Lower leg skin (tissue), 4 donors: ENCODE measurements around the gene NDC80. TPM values are rescaled to one million over a fixed set of nuclear protein-coding genes. Genes with fewer than 3 reads are reported as not detected.
"Not testable (repeated sequence)": the region's sequence is repeated elsewhere in the genome, so short reads cannot be mapped to it uniquely, and the experiment has no call there.

Experiments
- DNase-seq, 2 donors: peaks; one replicate each; pipeline ENCODE4 v3.0.0-alpha.2; 2019; ENCODE audit warnings: low spot score in 2 of 2
- H3K4me3 ChIP-seq: fragments of 200-600 bp; sonication (generic); 2 replicates; pipeline ENCODE4 v1.5.1; 2017; ENCODE audit warnings: mild to moderate bottlenecking, low read depth; ENCODE audit not compliant: poor library complexity, severe bottlenecking
- POLR2A ChIP-seq, 2 donors: fragments of 450-650 bp; IDR thresholded peaks; one replicate each; pipeline ENCODE4 v1.6.1; 2016 to 2017; ENCODE audit warnings: antibody characterized with exemption in 2 of 2, mild to moderate bottlenecking in 1 of 2, moderate library complexity in 1 of 2
- WGBS, 2 donors: methylation state at CpG; one replicate each; pipeline ENCODE4 v1.1.5; 2018; 5-methylcytosine and 5-hydroxymethylcytosine counted together
- intact Hi-C: fragments of 100-400 bp; cut with DNase I; formaldehyde crosslinking; loops from one replicate; pipeline ENCODE4 v1.15.0; 2023; ENCODE audit warnings: low total_unique reads
- total RNA-seq, 4 donors: library from RNA; depleted of rRNA; stranded (reverse); fragments of >200 nt; gene quantifications; one replicate each; pipeline ENCODE4 v1.1.0, GENCODE V29; 2016
- TF ChIP-seq, protein P1 (sequence below), 3 donors: fragments of 450-650 bp; IDR thresholded peaks; one replicate each; pipeline ENCODE4 v1.5.1; 2016; ENCODE audit warnings: antibody characterized with exemption in 3 of 3, mild to moderate bottlenecking in 3 of 3, moderate library complexity in 2 of 3

The NDC80 gene
- total RNA-seq, result 1 to 10 TPM in 2 of 4 donors, under 1 TPM in 2; 0.29 to 2.4 (median 1.4) TPM

DNA sequence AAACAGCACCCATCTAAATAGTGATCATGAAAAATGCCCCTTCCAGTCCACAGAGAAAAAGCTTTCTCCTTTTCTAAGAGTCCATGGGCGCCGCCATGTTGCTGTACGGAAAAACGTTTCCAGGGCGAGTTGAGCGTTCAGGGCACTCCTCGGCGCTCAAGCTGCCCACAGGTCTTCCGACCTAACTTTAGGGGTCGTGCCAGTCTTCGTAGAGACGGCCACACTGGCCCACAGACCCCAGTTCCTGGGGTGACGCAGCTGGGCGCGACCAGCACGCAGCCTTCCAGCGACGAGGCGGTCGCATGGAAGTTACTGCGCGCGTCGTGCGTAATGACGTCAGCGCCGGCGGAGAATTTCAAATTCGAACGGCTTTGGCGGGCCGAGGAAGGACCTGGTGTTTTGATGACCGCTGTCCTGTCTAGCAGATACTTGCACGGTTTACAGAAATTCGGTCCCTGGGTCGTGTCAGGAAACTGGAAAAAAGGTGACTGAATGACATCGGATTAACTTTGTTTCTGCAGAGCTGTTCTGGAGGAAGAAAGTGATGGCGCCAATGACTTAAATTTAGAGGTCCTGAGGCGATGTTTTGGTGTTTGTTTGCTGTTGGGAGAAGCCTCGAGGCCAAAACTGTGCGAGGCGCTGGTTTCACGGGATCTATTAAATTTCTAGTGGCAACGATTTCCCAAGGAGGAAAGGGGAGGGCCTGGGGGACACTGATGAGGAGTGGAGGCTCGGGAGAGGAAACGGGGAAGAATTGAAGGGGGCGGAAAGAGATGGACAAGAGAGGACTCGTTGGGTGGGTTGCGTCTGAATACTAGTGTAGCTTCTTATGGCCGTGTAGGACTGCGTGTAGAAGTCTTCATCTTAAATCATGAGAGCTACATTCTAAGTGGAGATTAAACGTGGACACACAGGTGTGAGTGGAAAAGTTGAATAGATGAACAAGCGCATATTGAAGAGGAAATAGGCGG, at the start of gene NDC80, which contains the start of gene METTL4:
NDC80 (plus strand) TSS at position 358 of the 971 bp plus-strand sequence. CDS start 1,429 bp downstream, outside the sequence.
METTL4 (minus strand) TSS at position 306 of the 971 bp plus-strand sequence. CDS start 4,289 bp downstream, outside the sequence.
- TF ChIP-seq, protein P1, sequence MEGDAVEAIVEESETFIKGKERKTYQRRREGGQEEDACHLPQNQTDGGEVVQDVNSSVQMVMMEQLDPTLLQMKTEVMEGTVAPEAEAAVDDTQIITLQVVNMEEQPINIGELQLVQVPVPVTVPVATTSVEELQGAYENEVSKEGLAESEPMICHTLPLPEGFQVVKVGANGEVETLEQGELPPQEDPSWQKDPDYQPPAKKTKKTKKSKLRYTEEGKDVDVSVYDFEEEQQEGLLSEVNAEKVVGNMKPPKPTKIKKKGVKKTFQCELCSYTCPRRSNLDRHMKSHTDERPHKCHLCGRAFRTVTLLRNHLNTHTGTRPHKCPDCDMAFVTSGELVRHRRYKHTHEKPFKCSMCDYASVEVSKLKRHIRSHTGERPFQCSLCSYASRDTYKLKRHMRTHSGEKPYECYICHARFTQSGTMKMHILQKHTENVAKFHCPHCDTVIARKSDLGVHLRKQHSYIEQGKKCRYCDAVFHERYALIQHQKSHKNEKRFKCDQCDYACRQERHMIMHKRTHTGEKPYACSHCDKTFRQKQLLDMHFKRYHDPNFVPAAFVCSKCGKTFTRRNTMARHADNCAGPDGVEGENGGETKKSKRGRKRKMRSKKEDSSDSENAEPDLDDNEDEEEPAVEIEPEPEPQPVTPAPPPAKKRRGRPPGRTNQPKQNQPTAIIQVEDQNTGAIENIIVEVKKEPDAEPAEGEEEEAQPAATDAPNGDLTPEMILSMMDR (IDR thresholded peaks at IDR 0.05), result no peak
- no peak for TF ChIP-seq POLR2A (IDR thresholded peaks at IDR 0.05)
- 0 to 1% methylated on average over 55 of the region's 55 CpGs for whole genome bisulfite sequencing, 2 donors
- intact Hi-C loops, result no loop called here
- H3K4me3 ChIP-seq, result peak within 1 kb of the TSS; percentile 68
- peak; percentile 68 to 97 for DNase-seq

DNA sequence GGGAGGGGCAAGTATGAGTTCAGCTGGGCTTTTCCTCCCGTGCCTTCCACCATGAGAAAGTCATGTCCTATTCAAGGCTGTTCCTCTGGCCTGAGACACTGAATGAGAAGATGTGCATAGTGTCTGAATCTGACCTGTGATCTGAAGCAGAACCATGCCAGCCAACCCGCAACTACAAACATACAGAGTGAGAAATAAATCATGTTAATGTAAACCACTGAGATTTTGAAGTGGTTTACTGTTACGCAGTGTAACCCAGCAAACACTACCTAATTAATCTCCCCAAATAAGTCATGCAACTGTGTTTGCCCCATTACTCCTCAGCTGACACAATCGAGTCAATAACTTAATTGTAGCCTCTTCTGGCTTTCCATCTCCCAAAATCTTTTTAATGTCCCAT, 49.2 kb upstream of the NDC80 start:
- TF ChIP-seq, protein P1 (IDR thresholded peaks at IDR 0.05), result no peak
- TF ChIP-seq POLR2A (IDR thresholded peaks at IDR 0.05), result no peak
- no peak overlapping the region for H3K4me3 ChIP-seq
- WGBS, 2 donors, result 87 to 92% methylated on average over 4 of the region's 4 CpGs
- no peak for DNase-seq
- intact Hi-C loops, result no loop called here

DNA sequence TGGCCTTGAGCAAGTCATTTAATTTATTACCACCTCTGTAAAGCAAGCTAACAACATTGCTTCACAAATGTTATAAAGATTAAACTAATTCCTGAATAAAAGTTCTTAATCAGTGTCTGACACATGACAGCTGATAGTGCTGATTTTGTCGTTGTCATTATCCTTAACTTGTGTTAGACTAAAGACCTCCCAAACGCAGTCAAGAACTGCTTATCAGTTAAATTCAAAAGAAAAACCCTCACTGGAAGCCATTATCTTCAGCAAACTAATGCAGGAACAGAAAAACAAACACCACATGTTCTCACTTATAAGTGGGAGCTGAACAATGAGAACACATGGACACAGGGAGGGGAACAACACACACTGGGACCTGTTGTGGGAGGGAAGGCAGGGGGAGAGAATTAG, 46.6 kb upstream of the NDC80 start:
- intact Hi-C loops, H3K4me3 ChIP-seq, DNase-seq: not testable (repeated sequence)
- 16 to 18% methylated on average over 2 of the region's 2 CpGs for WGBS, 2 donors

DNA sequence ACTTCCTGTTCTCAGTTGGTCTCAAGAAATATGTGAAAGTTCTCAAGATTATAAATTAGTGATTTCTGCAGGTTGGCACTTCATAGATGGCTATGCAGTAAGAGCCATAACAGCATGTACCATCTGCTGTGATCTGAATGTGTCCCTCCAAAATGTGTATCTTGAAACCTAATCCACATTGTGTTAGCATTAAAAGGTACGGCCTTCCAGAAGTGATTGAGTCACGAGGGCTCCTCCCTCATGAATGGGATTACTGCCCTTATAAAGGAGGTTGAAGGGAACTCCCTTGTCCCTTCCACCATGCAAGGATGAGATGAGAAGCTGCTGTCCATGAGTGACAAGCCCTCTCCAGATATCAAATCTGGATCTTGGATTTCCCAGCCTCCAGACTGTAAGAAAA, 45.0 kb upstream of the NDC80 start:
- H3K4me3 ChIP-seq, result no peak overlapping the region
- intact Hi-C loops, result no loop called here
- TF ChIP-seq, protein P1 (IDR thresholded peaks at IDR 0.05), result no peak
- TF ChIP-seq POLR2A (IDR thresholded peaks at IDR 0.05), result no peak
- 81 to 85% methylated on average over 2 of the region's 2 CpGs for WGBS, 2 donors
- no peak for DNase-seq

DNA sequence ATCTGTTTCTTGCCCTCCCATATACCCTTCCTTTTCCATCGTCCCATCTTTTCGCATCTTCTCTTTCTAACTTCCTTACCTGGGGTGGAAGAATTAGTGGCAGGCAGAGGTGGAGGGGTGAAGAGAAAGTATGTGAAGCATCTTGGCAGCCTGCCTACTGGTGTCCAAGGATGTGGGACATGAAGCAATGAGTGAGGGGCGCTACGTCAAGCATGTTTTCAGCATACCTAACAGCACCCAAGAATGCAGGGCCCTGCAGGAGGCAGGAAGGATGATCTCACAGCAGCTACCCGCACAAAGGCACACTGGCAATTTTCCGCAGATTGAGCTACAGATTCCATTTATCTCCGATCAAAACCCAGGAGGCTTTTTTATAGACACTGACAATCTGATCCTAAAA, 42.2 kb upstream of the NDC80 start:
- DNase-seq, result no peak
- intact Hi-C loops, result no loop called here
- no peak overlapping the region for H3K4me3 ChIP-seq
- TF ChIP-seq, protein P1 (IDR thresholded peaks at IDR 0.05), result no peak
- TF ChIP-seq POLR2A (IDR thresholded peaks at IDR 0.05), result no peak
- WGBS, 2 donors, result 69 to 72% methylated on average over 7 of the region's 7 CpGs

DNA sequence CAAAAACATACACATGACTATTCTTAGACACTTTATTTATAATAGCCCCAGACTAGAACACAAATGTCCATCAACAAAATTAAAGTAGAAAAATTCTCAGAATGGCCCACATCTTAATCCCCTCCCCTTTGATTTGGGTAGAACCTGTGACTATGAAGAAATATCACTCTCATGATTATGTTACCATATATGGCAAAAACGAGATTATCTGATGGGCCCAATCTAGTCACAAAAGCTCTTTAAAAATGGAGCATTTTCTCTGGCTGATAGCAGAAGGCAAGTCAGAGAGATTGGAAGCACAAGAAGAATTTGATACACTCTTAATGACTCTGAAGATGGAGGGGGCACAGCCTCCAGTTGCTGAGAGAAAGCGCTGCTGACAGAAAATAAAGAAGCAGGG, 39.6 kb upstream of the NDC80 start:
- TF ChIP-seq, protein P1 (IDR thresholded peaks at IDR 0.05), result no peak
- TF ChIP-seq POLR2A (IDR thresholded peaks at IDR 0.05), result no peak
- 94 to 96% methylated on average over 2 of the region's 2 CpGs for WGBS, 2 donors
- H3K4me3 ChIP-seq, result no peak overlapping the region
- no peak for DNase-seq
- intact Hi-C loops, result no loop called here
